Stimulated activated CD8-positive, alpha-beta memory T cell treated with anti-CD3 and anti-CD28 coated beads, Interleukin-4, amount 100 ng/mL, for 24 hours (primary cell): ENCODE results near the gene TPM2.
A peak's percentile ranks its signal among the peaks of the same experiment; 100 is the strongest.
"Not testable (repeated sequence)": the region's sequence is repeated elsewhere in the genome, so short reads cannot be mapped to it uniquely, and the experiment has no call there.

Source experiments
- DNase-seq: peaks from one replicate; pipeline ENCODE4 v3.0.0-alpha.2; 2020; ENCODE audit warnings: low read depth

Gene TPM2

GRCh38 chr9:35656348-35656747 is 33.4 kb downstream of the TPM2 start:
- DNase-seq = no peak

DNA sequence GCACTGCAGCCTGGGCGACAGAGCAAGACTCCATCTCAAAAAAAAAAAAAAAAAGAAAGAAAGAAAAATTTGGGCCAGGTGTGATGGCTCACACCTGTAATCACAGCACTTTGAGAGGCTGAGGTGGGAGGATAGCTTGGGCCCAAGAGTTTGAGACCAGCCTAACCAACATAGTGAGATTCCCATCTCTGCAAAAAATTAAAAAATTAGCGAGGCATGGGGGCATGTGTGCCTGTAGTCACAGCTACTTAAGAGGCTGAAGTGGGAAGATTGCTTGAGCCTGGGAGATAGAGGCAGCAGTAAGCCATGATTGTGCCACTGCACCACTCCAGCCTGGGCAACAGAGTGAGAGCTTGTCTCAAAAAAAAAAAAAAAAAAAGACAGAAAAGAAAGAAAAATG is 36.1 kb downstream of the TPM2 start:
- DNase-seq = no peak

- DNase-seq = no peak
Observed at GRCh38 chr9:35652829-35653209, 36.9 kb downstream of the TPM2 start.

DNA sequence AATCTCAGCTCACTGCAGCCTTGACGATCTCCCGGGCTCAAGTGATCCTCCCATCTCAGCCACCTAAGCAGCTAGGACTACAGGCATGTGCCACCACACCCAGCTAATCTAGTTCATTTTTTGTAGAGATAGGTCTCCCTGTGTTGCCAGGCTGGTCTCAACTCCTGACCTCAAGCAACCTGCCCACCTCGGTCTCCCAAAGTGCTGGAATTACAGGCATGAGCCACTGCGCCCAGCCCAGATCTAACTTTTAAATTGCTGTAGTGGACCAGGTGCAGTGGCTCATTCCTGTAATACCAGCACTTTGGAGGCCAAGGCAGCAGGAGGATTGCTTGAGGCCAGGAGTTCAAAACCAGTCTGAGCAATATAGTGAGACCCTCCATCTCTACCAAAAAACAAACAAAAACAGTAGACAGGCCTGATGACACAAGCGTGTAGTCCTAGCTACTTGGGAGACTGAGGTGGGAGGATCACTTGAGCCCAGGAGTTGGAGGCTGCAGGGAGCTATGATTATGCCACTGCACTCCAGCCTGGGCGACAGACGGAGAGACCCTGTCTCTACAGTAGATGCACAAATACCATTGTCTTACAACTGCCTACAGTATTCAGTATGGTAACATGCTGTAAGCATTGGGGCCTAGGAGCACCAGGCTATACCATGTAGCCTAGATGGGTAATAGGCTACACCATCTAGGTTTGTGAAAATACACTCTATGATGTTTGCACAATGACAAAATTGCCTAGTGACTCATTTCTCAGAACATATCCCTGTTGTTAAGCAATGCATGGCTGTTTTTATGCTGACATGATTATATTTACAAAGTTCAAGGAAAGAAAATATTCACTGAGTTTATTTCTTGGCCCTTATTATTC is 37.5 kb downstream of the TPM2 start:
- DNase-seq = no peak

DNA sequence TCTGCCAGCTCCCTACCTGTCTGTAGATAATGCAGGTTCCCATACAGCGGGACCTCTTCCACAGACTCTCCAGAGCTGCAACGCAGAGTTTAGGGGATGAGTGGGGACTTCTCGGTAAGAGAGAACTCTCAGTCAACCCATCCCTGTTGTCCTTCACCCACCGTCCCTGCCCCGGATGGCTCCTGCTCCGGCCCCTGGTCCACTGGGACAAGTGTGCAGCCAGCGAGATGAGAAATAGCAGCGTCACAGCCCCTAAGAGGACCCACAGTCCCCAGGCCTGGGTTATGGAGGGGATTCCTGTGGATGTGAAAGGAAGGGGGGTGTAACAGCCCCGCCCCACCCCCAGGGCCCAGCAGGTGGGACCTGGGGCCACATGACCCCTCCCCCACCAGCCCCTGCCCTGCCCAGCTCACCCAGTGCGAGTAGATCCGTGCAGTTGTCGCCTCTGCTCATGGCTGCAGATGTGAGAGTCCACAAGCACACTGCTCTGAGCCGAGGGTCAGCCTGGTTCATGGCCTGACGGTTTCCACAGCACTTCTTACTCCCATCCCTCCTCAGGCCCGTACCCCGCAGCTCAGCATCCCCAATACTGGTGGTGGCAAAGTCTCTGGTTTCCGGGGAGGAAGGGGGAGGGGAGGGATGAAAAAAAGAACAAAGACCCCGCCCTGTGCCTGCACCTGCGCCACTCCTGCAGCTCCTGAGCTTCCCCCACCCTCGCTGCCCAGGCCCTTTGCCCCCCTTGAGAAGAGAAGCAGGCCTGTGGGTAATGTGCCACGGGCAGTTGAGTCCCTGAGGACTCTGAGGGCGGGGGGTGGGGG is 39.2 kb downstream of the TPM2 start, which contains the start of gene SIT1:
Gene SIT1 (minus strand): TSS at position 591 of the 818 bp plus-strand sequence. CDS start 78 bp downstream, at position 513.
- no peak for DNase-seq

- no peak for DNase-seq
Observed at GRCh38 chr9:35649431-35650340, 40.0 kb downstream of the TPM2 start.

- peak; percentile 84 for DNase-seq
Observed at GRCh38 chr9:35646533-35647265, 43.0 kb downstream of the TPM2 start.

GRCh38 chr9:35646153-35646532 is 43.6 kb downstream of the TPM2 start:
- no peak for DNase-seq

DNA sequence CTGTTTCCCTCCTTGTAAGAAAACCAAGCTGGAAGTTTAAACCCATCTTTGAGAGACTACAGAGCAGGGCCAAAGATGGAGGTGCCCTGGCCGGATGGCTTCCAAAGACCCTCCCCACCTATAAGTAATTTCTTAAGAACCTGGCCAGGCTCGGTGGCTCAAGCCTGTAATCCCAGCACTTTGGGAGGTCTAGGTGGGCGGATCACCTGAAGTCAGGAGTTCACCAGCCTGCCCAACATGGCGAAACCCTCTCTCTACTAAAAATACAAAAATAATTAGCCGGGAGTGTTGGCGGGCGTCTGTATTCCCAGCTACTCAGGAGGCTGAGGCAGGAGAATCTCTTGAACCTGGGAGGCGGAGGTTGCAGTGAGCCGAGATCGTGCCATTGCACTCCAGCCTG is 44.0 kb downstream of the TPM2 start:
- DNase-seq = not testable (repeated sequence)

GRCh38 chr9:35643046-35643445 is 46.7 kb downstream of the TPM2 start:
- no peak for DNase-seq

GRCh38 chr9:35641478-35641877 is 48.2 kb downstream of the TPM2 start:
- DNase-seq = not testable (repeated sequence)

GRCh38 chr9:35640431-35640830 is 49.3 kb downstream of the TPM2 start:
- not testable (repeated sequence) for DNase-seq

DNA sequence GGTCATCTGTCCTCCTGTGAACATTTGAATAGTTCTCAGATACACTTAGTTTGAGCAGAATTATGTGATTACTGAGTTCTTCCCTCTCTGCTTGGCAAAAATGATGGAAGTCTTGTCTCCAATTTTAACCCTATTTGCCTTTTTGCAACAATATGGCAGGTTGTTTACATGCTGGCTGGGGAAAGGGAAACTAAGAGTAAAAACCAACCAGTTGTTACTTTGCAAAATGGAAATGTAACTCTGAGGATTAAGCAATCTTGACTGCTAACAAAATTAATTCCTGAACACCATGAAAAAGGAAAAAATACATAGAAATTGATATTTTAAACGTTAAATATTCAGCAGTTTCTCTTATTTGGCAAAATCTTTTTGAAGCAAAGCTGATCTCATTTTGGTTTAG is 50.1 kb downstream of the TPM2 start:
- DNase-seq = no peak

DNA sequence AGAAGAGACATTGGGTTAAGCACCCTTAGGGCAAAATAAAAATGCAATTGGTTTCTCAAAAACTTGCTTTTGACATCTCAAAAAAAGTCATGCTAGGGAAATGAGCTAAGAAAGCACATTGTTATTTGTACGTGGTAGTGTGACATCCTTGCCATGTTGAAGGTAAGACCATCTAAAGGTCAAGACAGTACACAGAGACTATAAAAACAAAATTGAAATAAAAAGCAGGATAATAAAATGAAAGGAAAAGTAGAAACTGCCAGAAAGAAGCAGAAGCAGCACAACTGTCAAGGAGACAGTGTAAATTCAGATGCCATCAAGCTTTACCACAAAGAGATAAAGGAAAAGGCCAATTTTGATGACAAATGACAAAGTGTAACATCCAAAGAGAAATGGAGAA is 50.5 kb downstream of the TPM2 start:
- not testable (repeated sequence) for DNase-seq

GRCh38 chr9:35638751-35639150 is 51.0 kb downstream of the TPM2 start:
- DNase-seq = not testable (repeated sequence)

DNA sequence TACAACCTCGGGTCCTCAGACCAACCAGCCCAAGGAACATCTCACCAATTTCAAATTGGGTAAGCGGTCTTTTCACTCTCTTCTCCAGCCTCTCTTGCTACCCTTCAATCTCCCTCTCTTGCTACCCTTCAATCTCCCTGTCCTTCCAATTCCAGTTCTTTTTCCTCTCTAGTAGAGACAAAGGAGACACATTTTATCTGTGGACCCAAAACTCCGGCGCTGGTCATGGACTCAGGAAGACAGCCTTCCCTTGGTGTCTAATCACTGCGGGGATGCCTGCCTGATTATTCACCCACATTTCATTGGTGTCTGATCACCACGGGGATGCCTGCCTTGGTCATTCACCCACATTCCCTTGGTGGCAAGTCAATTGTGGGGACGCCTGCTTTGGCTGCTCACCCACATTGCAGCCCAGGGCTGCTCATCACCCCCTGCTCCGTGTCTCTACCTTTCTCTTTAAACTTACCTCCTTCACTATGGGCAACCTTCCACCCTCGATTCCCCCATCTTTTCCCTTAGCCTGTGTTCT is 52.2 kb downstream of the TPM2 start:
- DNase-seq = not testable (repeated sequence)

DNA sequence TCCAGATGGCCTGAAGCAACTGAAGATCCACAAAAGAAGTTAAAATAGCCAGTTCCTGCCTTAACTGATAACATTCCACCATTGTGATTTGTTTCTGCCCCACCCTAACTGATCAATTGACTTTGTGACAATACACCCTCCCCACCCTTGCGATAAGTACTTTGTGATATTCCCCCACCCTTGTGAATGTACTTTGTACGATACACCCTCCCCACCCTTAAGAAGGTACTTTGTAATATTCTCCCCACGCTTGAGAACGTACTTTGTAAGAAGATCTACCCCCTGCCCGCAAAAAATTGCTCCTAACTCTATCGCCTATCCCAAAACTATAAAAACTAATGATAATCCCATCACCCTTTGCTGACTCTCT is 52.9 kb downstream of the TPM2 start:
- DNase-seq = not testable (repeated sequence)

- DNase-seq = no peak
Observed at GRCh38 chr9:35636135-35636876, 53.4 kb downstream of the TPM2 start.

DNA sequence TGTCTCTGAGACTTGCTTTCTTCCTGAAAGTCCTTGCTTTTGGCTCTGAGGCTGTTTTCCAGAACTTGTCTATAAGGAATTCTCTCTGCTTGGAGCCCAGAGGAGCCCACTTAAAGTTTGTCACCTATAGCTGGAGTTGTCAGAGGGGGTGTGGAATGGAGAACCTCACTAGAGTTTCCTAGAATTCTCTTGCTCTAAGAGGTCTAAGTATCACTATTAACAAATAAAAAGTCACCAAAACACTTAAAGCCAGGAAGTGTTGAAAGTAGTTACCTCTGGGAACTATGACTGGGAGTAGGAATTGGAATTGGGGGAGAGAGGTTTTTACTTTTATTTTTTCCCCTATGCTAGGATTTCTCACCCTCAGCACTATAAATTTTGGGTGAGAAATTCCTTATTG is 54.0 kb downstream of the TPM2 start:
- DNase-seq = no peak
